ENCODE data around the gene FGF4. TPM values are rescaled to one million over a fixed set of nuclear protein-coding genes. Genes with fewer than 3 reads are reported as not detected.
"Not testable (repeated sequence)": the region's sequence is repeated elsewhere in the genome, so short reads cannot be mapped to it uniquely, and the experiment has no call there.

Gene FGF4
- total RNA-seq, 6 donors from 2014 or later, result not detected

DNA sequence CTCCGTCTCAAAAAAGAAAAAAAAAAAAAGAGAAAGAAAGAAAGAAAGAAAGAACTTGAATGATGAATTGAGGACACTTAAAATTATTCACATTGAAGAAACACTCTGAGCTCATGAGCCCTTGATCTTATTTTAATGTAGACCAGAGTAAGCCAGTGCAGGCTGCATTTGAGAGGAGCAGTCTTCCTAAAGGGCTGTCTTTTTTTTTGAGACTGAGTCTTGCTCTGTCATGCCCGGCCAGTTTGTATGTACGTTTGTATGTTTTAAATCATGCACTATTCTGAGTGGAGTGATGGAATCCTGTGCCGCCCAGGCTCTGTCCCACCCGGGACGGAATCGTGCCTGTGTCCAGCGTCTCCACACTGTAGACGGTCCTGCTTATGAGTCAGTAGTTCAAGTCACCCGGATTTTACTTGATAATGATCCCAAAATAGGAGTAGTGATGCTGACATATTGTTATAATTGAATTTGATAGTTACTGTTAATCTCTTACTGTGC lies 9.6 kb downstream of the FGF4 start:
- ATAC-seq (ENCODE audit: low FRiP score in 2 of 2) (no peak), DNase-seq (no peak)
- no peaks in the 10 kb centered on the region for H3K36me3 ChIP-seq
- peaks cover 0 to 3% (median 0%) of the 10 kb centered on the region in 4 donors for H3K9me3 ChIP-seq
- peaks cover 0 to 3% (median under 1%) of the 10 kb centered on the region in 4 donors for H3K27me3 ChIP-seq
- H3K4me3 ChIP-seq, result no peak overlapping the region
- TF ChIP-seq POLR2AphosphoS5 (IDR thresholded peaks at IDR 0.05) (no peak), EP300 (IDR thresholded peaks at IDR 0.05) (no peak), POLR2A (IDR thresholded peaks at IDR 0.05) (no peak)
- TF ChIP-seq, protein P1, sequence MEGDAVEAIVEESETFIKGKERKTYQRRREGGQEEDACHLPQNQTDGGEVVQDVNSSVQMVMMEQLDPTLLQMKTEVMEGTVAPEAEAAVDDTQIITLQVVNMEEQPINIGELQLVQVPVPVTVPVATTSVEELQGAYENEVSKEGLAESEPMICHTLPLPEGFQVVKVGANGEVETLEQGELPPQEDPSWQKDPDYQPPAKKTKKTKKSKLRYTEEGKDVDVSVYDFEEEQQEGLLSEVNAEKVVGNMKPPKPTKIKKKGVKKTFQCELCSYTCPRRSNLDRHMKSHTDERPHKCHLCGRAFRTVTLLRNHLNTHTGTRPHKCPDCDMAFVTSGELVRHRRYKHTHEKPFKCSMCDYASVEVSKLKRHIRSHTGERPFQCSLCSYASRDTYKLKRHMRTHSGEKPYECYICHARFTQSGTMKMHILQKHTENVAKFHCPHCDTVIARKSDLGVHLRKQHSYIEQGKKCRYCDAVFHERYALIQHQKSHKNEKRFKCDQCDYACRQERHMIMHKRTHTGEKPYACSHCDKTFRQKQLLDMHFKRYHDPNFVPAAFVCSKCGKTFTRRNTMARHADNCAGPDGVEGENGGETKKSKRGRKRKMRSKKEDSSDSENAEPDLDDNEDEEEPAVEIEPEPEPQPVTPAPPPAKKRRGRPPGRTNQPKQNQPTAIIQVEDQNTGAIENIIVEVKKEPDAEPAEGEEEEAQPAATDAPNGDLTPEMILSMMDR (IDR thresholded peaks at IDR 0.05), result no peak
- H3K27ac ChIP-seq, result no peak overlapping the region
- 66 to 80% methylated on average over 10 of the region's 10 CpGs for WGBS, 2 donors
- no peaks in the 10 kb centered on the region for H3K4me1 ChIP-seq

DNA sequence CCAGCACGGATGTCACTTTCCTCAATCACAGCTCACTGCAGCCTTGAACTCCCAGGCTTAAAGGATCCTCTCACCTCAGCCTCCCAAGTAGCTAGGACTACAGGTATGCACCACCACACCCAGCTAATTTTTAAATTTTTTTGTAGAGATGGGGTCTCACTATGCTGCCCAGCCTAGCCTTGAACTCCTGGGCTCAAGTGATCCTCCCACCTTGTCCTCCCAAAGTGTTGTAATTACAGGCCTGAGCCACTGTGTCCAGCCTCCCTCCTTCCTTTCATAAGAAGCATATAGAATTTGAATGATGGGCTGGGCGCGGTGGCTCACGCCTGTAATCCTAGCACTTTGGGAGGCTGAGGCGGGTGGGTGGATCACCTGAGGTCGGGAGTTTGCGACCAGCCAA lies 10.2 kb downstream of the FGF4 start:
- H3K27me3 ChIP-seq; H3K9me3 ChIP-seq; H3K36me3 ChIP-seq; H3K27ac ChIP-seq; DNase-seq; ATAC-seq (ENCODE audit: low FRiP score in 2 of 2); H3K4me3 ChIP-seq; H3K4me1 ChIP-seq: not testable (repeated sequence)
- WGBS, 2 donors, result 94% methylated on average over 7 of the region's 7 CpGs

DNA sequence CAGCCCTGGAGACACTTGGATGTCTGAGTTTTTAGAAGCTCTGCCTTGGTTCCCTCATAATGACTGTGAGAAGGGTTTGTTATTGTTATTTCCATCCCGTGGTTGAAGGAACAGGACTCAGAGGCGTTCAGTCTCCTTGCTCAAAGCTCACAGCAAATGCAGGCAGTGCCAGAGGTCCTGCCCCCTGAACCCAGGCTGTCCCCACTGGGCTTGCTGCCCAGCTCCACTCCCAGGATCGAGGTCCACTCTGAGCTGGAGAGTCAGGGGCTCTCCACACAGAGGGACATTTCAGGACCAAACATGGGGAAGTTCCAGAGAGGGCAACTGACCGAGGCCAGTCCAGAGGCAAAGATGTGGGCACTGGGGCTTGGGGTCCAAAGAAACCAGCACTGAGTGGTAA lies 14.8 kb downstream of the FGF4 start:
- no peak for DNase-seq

DNA sequence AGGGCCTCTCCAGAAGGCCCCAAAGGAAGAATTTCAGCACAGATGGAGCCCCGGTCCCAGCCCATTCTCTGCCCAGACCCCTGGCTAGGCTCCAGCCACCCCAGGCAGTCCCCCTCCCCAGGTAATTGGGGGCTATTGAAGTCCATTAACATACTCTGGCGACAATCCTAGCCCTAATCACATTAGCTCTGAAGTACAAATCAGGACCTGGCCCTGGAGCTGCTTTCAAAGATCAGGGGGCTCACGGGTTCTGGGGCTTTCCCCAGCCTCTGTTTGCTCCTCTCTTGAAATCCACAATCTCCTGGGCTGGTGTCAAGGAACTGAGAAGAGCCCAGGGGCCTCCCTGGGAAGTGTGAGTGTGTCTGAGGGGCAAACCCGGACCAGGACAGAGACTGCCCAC lies 22.3 kb downstream of the FGF4 start:
- ATAC-seq (ENCODE audit: low FRiP score in 2 of 2) (no peak), DNase-seq (no peak)
- Histone ChIP-seq H3K27ac (no peak overlapping the region), H3K36me3 (no peaks in the 10 kb centered on the region), H3K4me3 (no peak overlapping the region), H3K27me3 (no peaks in the 10 kb centered on the region), H3K9me3 (no peaks in the 10 kb centered on the region), H3K4me1 (no peaks in the 10 kb centered on the region)
- 16 to 31% methylated on average over 3 to 4 of the region's 4 CpGs for WGBS, 2 donors
- TF ChIP-seq POLR2AphosphoS5 (IDR thresholded peaks at IDR 0.05) (no peak), POLR2A (IDR thresholded peaks at IDR 0.05) (no peak), EP300 (IDR thresholded peaks at IDR 0.05) (no peak)
- TF ChIP-seq, protein P1 (IDR thresholded peaks at IDR 0.05), result no peak

More for the DNA sequence above, 14.8 kb downstream of the FGF4 start:
- peaks cover 0 to 3% (median 0%) of the 10 kb centered on the region in 4 donors for H3K9me3 ChIP-seq
- H3K4me3 ChIP-seq, result no peak overlapping the region
- ATAC-seq (ENCODE audit: low FRiP score in 2 of 2), result no peak
- no peaks in the 10 kb centered on the region for H3K36me3 ChIP-seq
- no peak overlapping the region for H3K27ac ChIP-seq
- no peaks in the 10 kb centered on the region for H3K27me3 ChIP-seq
- WGBS, 2 donors, result 48 to 54% methylated on average over 3 to 4 of the region's 4 CpGs
- TF ChIP-seq, protein P1 (IDR thresholded peaks at IDR 0.05), result no peak
- TF ChIP-seq EP300 (IDR thresholded peaks at IDR 0.05), result no peak
- TF ChIP-seq POLR2AphosphoS5 (IDR thresholded peaks at IDR 0.05), result no peak
- TF ChIP-seq POLR2A (IDR thresholded peaks at IDR 0.05), result no peak
- H3K4me1 ChIP-seq, result no peaks in the 10 kb centered on the region

DNA sequence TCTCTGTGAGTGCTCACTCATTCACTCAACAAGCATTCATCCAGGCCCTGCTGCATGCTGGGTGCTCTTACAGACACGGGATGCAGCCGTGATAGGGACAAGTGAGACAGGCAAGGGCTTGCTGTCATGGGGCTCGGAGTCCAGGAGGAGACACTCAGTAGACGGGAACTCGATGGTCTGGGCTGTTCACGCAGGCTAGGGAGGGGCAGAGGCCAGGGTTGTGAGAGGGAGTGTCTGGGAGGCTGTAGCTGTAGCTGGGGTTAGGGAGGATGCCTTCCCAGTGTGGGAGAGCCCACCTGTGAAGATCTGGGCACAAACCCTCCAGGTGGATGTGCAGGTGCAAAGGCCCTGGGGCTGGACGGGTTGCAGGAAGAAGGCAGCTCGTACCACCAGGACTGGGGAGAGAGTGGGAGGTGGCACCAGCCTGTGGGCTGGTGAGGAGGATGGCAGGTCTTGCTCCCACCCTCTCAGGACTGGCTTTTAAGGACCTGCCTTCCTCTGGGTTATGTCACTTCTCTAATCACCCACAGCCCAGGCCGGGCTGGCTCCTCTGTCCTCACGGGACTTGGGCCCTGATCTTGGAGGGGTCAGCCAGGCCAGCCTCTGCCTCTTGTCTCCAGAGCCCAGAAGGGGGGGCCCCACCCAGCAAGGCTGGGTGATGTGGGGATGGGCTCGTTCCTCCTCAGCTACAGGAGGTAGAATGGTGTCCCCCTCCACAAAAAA lies 24.1 kb downstream of the FGF4 start:
- TF ChIP-seq POLR2AphosphoS5 (IDR thresholded peaks at IDR 0.05) (no peak), POLR2A (IDR thresholded peaks at IDR 0.05) (no peak), EP300 (IDR thresholded peaks at IDR 0.05) (no peak)
- TF ChIP-seq, protein P1 (IDR thresholded peaks at IDR 0.05), result no peak
- Histone ChIP-seq H3K27me3 (no peaks in the 10 kb centered on the region), H3K27ac (no peak overlapping the region), H3K4me3 (no peak overlapping the region), H3K9me3 (no peaks in the 10 kb centered on the region), H3K4me1 (no peaks in the 10 kb centered on the region), H3K36me3 (no peaks in the 10 kb centered on the region)
- ATAC-seq (ENCODE audit: low FRiP score in 2 of 2), result no peak
- WGBS, 2 donors, result 69 to 75% methylated on average over 7 to 11 of the region's 11 CpGs
- DNase-seq, result no peak

All from upper lobe of left lung (tissue), 6 donors.